Activated CD4-positive, alpha-beta T cell treated with anti-CD3 and anti-CD28 coated beads, Interleukin-2, amount 10 ng/mL, durations not matched to agents 24 days and 14 days (primary cell): Measurements from ENCODE around the gene MT3. TPM values are rescaled to one million over a fixed set of nuclear protein-coding genes. Genes with fewer than 3 reads are reported as not detected.
A peak's percentile ranks its signal among the peaks of the same experiment; 100 is the strongest.

ENCODE experiments used
- DNase-seq: peaks from one replicate; pipeline ENCODE4 v3.0.0; 2022
- H3K27ac Mint-ChIP-seq: one replicate; pipeline ENCODE4 v1.8.0; 2022; ENCODE audit warnings: mild to moderate bottlenecking, mixed read lengths
- H3K27me3 Mint-ChIP-seq: one replicate; pipeline ENCODE4 v1.8.0; 2022; ENCODE audit warnings: mixed read lengths
- H3K36me3 Mint-ChIP-seq: one replicate; pipeline ENCODE4 v1.8.0; 2022; ENCODE audit warnings: low read depth, mild to moderate bottlenecking, mixed read lengths
- H3K4me1 Mint-ChIP-seq: one replicate; pipeline ENCODE4 v1.8.0; 2021; ENCODE audit warnings: mixed read lengths
- H3K4me3 Mint-ChIP-seq: one replicate; pipeline ENCODE4 v1.8.0; 2022; ENCODE audit warnings: mild to moderate bottlenecking, moderate library complexity, mixed read lengths
- H3K9me3 Mint-ChIP-seq: one replicate; pipeline ENCODE4 v1.8.0; 2021; ENCODE audit warnings: mixed read lengths
- intact Hi-C: fragments of 100-400 bp; cut with micrococcal nuclease; formaldehyde crosslinking; loops from one replicate; pipeline ENCODE4 v1.15.1; 2023
- total RNA-seq: library from RNA; stranded (reverse); gene quantifications from 2 replicates; pipeline ENCODE4 v1.2.3, GENCODE V29; 2022

Gene MT3
- 5.9 and 9.3 TPM in 2 replicates for total RNA-seq

GRCh38 chr16:56589141-56590039, at the start of gene MT3:
MT3 (plus strand) TSS chr16:56589528; CDS start chr16:56589591, 63 bp downstream.
- intact Hi-C loops, result no loop called here
- DNase-seq, result peak; percentile 82
- peaks cover 15% of the 10 kb centered on the region for H3K4me1 Mint-ChIP-seq

GRCh38 chr16:56539656-56540055, 49.7 kb upstream of the MT3 start:
- H3K27ac Mint-ChIP-seq, result no peak overlapping the region
- H3K36me3 Mint-ChIP-seq, result no peaks in the 10 kb centered on the region
- intact Hi-C loops, result no loop called here

More at GRCh38 chr16:56589141-56590039, at the start of gene MT3:
- Mint-ChIP-seq H3K27ac (peak within 1 kb of the TSS; percentile 62), H3K4me3 (peak within 1 kb of the TSS; percentile 88), H3K9me3 (no peaks in the 10 kb centered on the region), H3K36me3 (no peaks in the 10 kb centered on the region), H3K27me3 (peaks cover 37% of the 10 kb centered on the region)

GRCh38 chr16:56542039-56542438, 47.3 kb upstream of the MT3 start:
- DNase-seq, result no peak

More at GRCh38 chr16:56539656-56540055, 49.7 kb upstream of the MT3 start:
- no peaks in the 10 kb centered on the region for H3K4me1 Mint-ChIP-seq
- peaks cover 24% of the 10 kb centered on the region for H3K27me3 Mint-ChIP-seq
- no peak overlapping the region for H3K4me3 Mint-ChIP-seq
- no peaks in the 10 kb centered on the region for H3K9me3 Mint-ChIP-seq
- no peak for DNase-seq

GRCh38 chr16:56547120-56547948, 42.0 kb upstream of the MT3 start:
- Mint-ChIP-seq H3K9me3 (no peaks in the 10 kb centered on the region), H3K4me1 (peaks cover 18% of the 10 kb centered on the region), H3K27me3 (peaks cover 13% of the 10 kb centered on the region), H3K36me3 (no peaks in the 10 kb centered on the region), H3K27ac (no peak overlapping the region), H3K4me3 (no peak overlapping the region)
- no peak for DNase-seq
- intact Hi-C loops, result no loop called here

More at GRCh38 chr16:56542039-56542438, 47.3 kb upstream of the MT3 start:
- H3K4me1 Mint-ChIP-seq, result peaks cover 2% of the 10 kb centered on the region
- intact Hi-C loops, result no loop called here
- no peak overlapping the region for H3K27ac Mint-ChIP-seq
- no peaks in the 10 kb centered on the region for H3K9me3 Mint-ChIP-seq
- H3K27me3 Mint-ChIP-seq, result peaks cover 21% of the 10 kb centered on the region
- H3K4me3 Mint-ChIP-seq, result no peak overlapping the region
- no peaks in the 10 kb centered on the region for H3K36me3 Mint-ChIP-seq

- Mint-ChIP-seq H3K4me3 (no peak overlapping the region), H3K9me3 (no peaks in the 10 kb centered on the region), H3K27me3 (peaks cover 9% of the 10 kb centered on the region), H3K36me3 (no peaks in the 10 kb centered on the region), H3K4me1 (peaks cover 18% of the 10 kb centered on the region), H3K27ac (no peak overlapping the region)
- intact Hi-C loops, result no loop called here
- DNase-seq, result no peak
Observed at GRCh38 chr16:56547949-56548567, 41.3 kb upstream of the MT3 start.

- Mint-ChIP-seq H3K27ac (no peak overlapping the region), H3K36me3 (no peaks in the 10 kb centered on the region), H3K4me3 (no peak overlapping the region), H3K9me3 (no peaks in the 10 kb centered on the region), H3K4me1 (peaks cover 18% of the 10 kb centered on the region), H3K27me3 (peaks cover 13% of the 10 kb centered on the region)
- DNase-seq, result no peak
- intact Hi-C loops, result no loop called here
Observed at GRCh38 chr16:56549161-56549560, 40.2 kb upstream of the MT3 start.

GRCh38 chr16:56549744-56550385, 39.5 kb upstream of the MT3 start:
- Mint-ChIP-seq H3K9me3 (no peaks in the 10 kb centered on the region), H3K36me3 (no peaks in the 10 kb centered on the region), H3K27me3 (peaks cover 14% of the 10 kb centered on the region), H3K4me1 (peaks cover 18% of the 10 kb centered on the region), H3K4me3 (no peak overlapping the region), H3K27ac (no peak overlapping the region)
- intact Hi-C loops, result no loop called here
- no peak for DNase-seq

- H3K9me3 Mint-ChIP-seq, result no peaks in the 10 kb centered on the region
- H3K4me3 Mint-ChIP-seq, result no peak overlapping the region
- peaks cover 19% of the 10 kb centered on the region for H3K27me3 Mint-ChIP-seq
- intact Hi-C loops, result no loop called here
- H3K36me3 Mint-ChIP-seq, result no peaks in the 10 kb centered on the region
- no peak for DNase-seq
- no peak overlapping the region for H3K27ac Mint-ChIP-seq
- H3K4me1 Mint-ChIP-seq, result peaks cover 15% of the 10 kb centered on the region
Observed at GRCh38 chr16:56551796-56552738, 37.3 kb upstream of the MT3 start.

GRCh38 chr16:56554441-56554840, 34.9 kb upstream of the MT3 start:
- Mint-ChIP-seq H3K4me3 (no peak overlapping the region), H3K27me3 (peaks cover 31% of the 10 kb centered on the region), H3K36me3 (no peaks in the 10 kb centered on the region), H3K27ac (no peak overlapping the region), H3K9me3 (no peaks in the 10 kb centered on the region), H3K4me1 (peaks cover 3% of the 10 kb centered on the region)
- intact Hi-C loops, result no loop called here
- no peak for DNase-seq

DNA sequence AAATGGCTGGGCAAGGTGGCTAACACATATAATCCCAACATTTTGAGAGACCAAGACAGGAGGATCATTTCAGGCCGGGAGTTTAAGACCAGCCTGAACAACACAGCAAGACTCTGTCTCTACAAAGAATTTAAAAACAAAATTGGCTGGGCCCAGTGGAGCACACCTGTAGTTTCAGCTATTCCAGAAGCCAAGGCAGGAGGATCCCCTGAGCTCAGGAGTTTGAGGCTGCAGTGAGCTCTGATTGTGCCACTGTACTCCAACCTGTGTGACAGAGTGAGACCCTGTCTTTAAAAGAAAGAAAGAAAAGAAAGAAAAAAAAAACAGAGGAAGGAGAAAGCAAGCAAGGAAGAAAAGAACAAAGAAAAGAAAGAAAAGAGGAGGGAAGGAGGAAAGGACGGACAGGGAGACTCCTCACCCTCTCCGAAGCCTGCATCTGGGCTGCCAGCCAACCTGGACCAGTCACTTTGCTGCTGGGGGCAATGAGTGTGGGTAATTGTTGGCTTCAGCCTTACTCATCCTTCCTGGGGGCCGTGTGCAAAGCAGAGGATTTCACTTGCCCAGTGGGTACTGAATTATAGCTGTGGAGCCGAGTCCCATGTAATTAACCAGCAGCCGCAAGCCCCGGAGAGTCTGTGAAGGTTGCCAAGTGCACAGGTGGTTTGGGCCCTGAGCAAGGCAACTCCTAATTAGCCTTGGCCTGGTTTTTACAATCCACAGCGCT, 31.1 kb upstream of the MT3 start:
- intact Hi-C loops, result no loop called here
- Mint-ChIP-seq H3K36me3 (no peaks in the 10 kb centered on the region), H3K4me1 (no peaks in the 10 kb centered on the region), H3K27me3 (peaks cover 38% of the 10 kb centered on the region), H3K9me3 (no peaks in the 10 kb centered on the region), H3K27ac (no peak overlapping the region), H3K4me3 (no peak overlapping the region)
- DNase-seq, result no peak

DNA sequence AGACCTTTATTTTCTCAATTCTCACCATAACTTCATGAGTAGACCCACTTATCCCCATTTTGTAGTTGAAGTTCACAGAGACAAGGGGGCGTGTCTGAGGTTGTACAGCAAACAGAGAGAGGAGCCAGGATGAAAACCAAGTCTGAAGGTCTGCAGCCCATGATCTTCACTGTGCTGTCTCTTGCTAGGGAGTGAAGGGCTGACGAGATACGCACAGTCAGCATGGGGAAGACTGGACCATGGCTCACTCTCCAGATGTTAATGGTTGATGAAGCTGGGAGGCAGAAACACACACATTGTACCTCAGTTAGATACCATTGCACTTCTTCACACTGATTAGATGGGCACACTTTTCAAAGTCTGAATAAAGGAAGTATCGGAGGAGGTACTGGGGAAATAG, 30.2 kb upstream of the MT3 start:
- Mint-ChIP-seq H3K27me3 (peaks cover 33% of the 10 kb centered on the region), H3K4me1 (no peaks in the 10 kb centered on the region), H3K36me3 (no peaks in the 10 kb centered on the region), H3K4me3 (no peak overlapping the region), H3K27ac (no peak overlapping the region), H3K9me3 (no peaks in the 10 kb centered on the region)
- intact Hi-C loops, result no loop called here
- DNase-seq, result no peak

DNA sequence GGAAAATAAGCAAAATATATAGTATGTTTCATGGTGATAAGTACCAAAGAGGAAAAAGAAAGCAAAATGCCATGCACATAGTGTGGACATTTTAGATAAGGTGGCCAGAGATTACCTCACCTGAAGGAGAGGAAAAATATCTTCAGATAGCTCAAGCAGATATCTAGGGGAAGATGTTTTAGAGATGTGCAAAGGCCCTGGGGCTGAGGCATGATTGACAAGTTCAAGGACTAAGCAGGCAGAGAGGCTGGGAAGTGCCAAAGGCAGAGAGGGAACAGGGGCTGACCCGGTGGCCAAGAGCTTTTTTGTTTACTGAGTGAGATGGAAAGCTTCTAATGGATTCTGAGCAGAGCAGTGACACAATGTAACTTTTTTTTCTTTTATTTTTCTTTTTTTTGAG, 28.9 kb upstream of the MT3 start:
- Mint-ChIP-seq H3K36me3 (no peaks in the 10 kb centered on the region), H3K27me3 (peaks cover 31% of the 10 kb centered on the region), H3K27ac (no peak overlapping the region), H3K4me1 (no peaks in the 10 kb centered on the region), H3K9me3 (no peaks in the 10 kb centered on the region), H3K4me3 (no peak overlapping the region)
- intact Hi-C loops, result no loop called here
- no peak for DNase-seq
